OCI-LY7 (cell line): ENCODE results near the gene EIF2D. TPM values are rescaled to one million over a fixed set of nuclear protein-coding genes. Genes with fewer than 3 reads are reported as not detected.
"Not testable (repeated sequence)": the region's sequence is repeated elsewhere in the genome, so short reads cannot be mapped to it uniquely, and the experiment has no call there.

Experiments
- BruUV-seq: library from RNA; stranded (reverse); fragments of 400-500 nt; replicated peaks from 2 replicates; lab custom pipeline; 2021; lab: Mats Ljungman, UMichigan
- CTCF ChIA-PET: fragments of 300-600 bp; sonication (Branson Sonifier 250); formaldehyde crosslinking; loops from one replicate; lab custom pipeline; 2022; ENCODE audit warnings: antibody characterized with exemption; ENCODE audit not compliant: unreplicated experiment; lab: Charles Lee
- POLR2A ChIA-PET: fragments of 300-600 bp; sonication (Branson Sonifier 250); formaldehyde crosslinking; loops from one replicate; lab custom pipeline; 2022; ENCODE audit warnings: antibody characterized with exemption; lab: Charles Lee
- DNase-seq: peaks from one replicate; pipeline ENCODE4 v3.0.0-alpha.2; 2015; ENCODE audit warnings: low spot score
- H2AFZ ChIP-seq: fragments of 200-600 bp; sonication (generic), shearing (Covaris generic); 2 replicates; pipeline ENCODE4 v1.6.1; 2014; ENCODE audit warnings: mild to moderate bottlenecking, antibody characterized with exemption, low read length, moderate library complexity
- H3K27ac ChIP-seq: fragments of 200-600 bp; sonication (generic); 2 replicates; pipeline ENCODE4 v1.5.1; 2014; ENCODE audit warnings: mixed run types, low read depth, mild to moderate bottlenecking, moderate library complexity, low read length, inconsistent platforms; ENCODE audit not compliant: poor library complexity, severe bottlenecking
- H3K36me3 ChIP-seq: fragments of 200-600 bp; sonication (generic); 2 replicates; pipeline ENCODE4 v1.6.1; 2014; ENCODE audit warnings: mild to moderate bottlenecking, antibody characterized with exemption, low read length, moderate library complexity, mixed read lengths; ENCODE audit not compliant: insufficient read depth
- H3K4me1 ChIP-seq: fragments of 200-600 bp; sonication (generic); 2 replicates; pipeline ENCODE4 v1.5.1; 2014; ENCODE audit warnings: mild to moderate bottlenecking, low read length; ENCODE audit not compliant: insufficient read depth, poor library complexity, severe bottlenecking
- H3K4me2 ChIP-seq: fragments of 200-600 bp; sonication (generic); 2 replicates; pipeline ENCODE4 v1.6.1; 2014; ENCODE audit warnings: mild to moderate bottlenecking, low read length
- H3K4me3 ChIP-seq: fragments of 200-600 bp; sonication (generic); 2 replicates; pipeline ENCODE4 v1.5.1; 2014; ENCODE audit warnings: mild to moderate bottlenecking, low read depth, low read length; ENCODE audit not compliant: poor library complexity, severe bottlenecking
- H3K79me2 ChIP-seq: fragments of 200-600 bp; sonication (generic); 2 replicates; pipeline ENCODE4 v1.6.1; 2016; ENCODE audit warnings: low read depth, mild to moderate bottlenecking, low read length, moderate library complexity, mixed read lengths; ENCODE audit not compliant: insufficient read depth
- H3K9me2 ChIP-seq: fragments of 200-600 bp; sonication (generic); 2 replicates; pipeline ENCODE4 v1.6.1; 2016; ENCODE audit warnings: mild to moderate bottlenecking, low read length, mixed read lengths; ENCODE audit not compliant: insufficient read depth
- H3K9me3 ChIP-seq: fragments of 200-600 bp; sonication (generic); 2 replicates; pipeline ENCODE4 v1.6.1; 2014; ENCODE audit warnings: mild to moderate bottlenecking, mixed run types, low read length, mixed read lengths
- H4K20me1 ChIP-seq: fragments of 200-600 bp; sonication (generic); 2 replicates; pipeline ENCODE4 v1.6.1; 2014; ENCODE audit warnings: mild to moderate bottlenecking, antibody characterized with exemption, low read length, moderate library complexity, mixed read lengths; ENCODE audit not compliant: insufficient read depth
- EZH2phosphoT487 ChIP-seq: fragments of 200-600 bp; sonication (generic); IDR thresholded peaks from 2 replicates; pipeline ENCODE4 v1.6.1; 2018; ENCODE audit warnings: low read depth, borderline replicate concordance, mild to moderate bottlenecking, mixed run types, antibody characterized with exemption, low read length, moderate library complexity, mixed read lengths
- intact Hi-C: fragments of 100-400 bp; cut with micrococcal nuclease; formaldehyde crosslinking; loops from one replicate; pipeline ENCODE4 v1.10.0; 2022; ENCODE audit not compliant: unreplicated experiment
- total RNA-seq, 2 experiments: library from RNA; depleted of rRNA in 1 of 2; stranded (reverse); fragments of >200 nt in 1 of 2; shearing (Covaris generic) in 1 of 2; gene quantifications; 2 replicates each; pipeline ENCODE4 v1.2.3, GENCODE V29; 2014 to 2022
- TF ChIP-seq, protein P1 (sequence below): fragments of 200-600 bp; sonication (generic); conservative IDR thresholded peaks from 2 replicates; pipeline ENCODE4 v1.5.1; 2014; ENCODE audit warnings: mild to moderate bottlenecking, antibody characterized with exemption, low read length, moderate library complexity, mixed read lengths

Gene EIF2D
- total RNA-seq, 2 experiments from 2014 or later: 68.6 to 85.4 TPM

DNA sequence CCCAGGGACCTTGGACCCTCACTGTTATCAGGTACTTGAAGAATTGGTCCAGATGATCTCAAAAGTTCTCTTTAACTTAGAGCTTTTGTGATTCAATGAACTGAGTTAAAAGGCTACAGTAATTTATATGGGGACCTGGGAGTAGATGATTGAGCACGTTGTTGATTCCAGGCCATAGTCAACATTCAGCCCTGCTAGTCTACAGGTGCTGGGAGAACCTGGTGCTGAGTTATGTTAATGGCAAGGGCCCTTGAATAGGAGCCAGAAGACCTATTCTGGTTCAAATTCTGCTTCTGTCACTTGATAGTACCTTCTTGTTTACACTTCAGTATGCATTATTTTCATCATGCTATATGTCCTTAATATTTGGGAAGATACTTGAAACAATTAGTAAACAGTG is 34.2 kb upstream of the EIF2D start:
- no peaks in the 10 kb centered on the region for H4K20me1 ChIP-seq
- no peaks in the 10 kb centered on the region for H3K9me3 ChIP-seq
- H3K36me3 ChIP-seq: peaks cover 22% of the 10 kb centered on the region
- no peaks in the 10 kb centered on the region for H3K9me2 ChIP-seq
- no peak for TF ChIP-seq EZH2phosphoT487
- TF ChIP-seq, protein P1, sequence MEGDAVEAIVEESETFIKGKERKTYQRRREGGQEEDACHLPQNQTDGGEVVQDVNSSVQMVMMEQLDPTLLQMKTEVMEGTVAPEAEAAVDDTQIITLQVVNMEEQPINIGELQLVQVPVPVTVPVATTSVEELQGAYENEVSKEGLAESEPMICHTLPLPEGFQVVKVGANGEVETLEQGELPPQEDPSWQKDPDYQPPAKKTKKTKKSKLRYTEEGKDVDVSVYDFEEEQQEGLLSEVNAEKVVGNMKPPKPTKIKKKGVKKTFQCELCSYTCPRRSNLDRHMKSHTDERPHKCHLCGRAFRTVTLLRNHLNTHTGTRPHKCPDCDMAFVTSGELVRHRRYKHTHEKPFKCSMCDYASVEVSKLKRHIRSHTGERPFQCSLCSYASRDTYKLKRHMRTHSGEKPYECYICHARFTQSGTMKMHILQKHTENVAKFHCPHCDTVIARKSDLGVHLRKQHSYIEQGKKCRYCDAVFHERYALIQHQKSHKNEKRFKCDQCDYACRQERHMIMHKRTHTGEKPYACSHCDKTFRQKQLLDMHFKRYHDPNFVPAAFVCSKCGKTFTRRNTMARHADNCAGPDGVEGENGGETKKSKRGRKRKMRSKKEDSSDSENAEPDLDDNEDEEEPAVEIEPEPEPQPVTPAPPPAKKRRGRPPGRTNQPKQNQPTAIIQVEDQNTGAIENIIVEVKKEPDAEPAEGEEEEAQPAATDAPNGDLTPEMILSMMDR: no peak
- H3K4me3 ChIP-seq: no peak overlapping the region
- no peaks in the 10 kb centered on the region for H3K4me1 ChIP-seq
- intact Hi-C loops: no loop called here
- BruUV-seq: no TSS peak
- no peak overlapping the region for H3K27ac ChIP-seq
- ChIA-PET CTCF (no interaction called here), POLR2A (interaction anchor here (3.1 kb wide), 1 partner anchor 11 kb away, joined by 8 read pairs; the partner anchor contains the start of gene DYRK3)
- no peak for DNase-seq
- H3K79me2 ChIP-seq: no peaks in the 10 kb centered on the region
- no peak overlapping the region for H3K4me2 ChIP-seq
- no peak overlapping the region for H2AFZ ChIP-seq

DNA sequence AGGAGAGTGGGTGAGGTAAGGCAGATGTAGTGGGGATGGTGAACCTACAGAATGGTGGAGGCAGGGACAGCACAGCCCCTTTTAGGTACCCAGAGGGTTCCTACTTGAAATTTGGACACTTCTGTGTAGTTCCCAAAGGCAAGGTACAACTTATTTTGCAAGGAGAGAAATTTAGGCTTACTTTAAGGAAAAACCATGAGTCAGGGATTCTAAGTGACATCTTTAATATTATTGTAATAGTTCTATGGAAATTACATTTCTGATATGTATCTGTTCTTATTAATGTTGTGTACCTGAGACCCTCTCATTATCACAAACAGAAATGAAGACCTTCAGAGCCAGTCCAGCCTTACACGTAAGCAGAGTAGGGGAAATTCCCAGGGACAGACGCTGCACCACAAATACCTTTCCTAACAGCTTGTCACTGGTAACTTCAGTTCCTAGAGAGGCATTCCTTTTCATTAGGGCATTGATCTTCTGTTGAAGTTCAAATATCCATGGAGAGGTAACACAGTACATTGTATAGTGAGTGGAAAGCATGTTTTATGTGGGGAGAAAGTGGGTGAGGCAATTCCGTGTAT is 30.9 kb upstream of the EIF2D start:
- no peak for DNase-seq
- no peak overlapping the region for H3K27ac ChIP-seq
- CTCF ChIA-PET: no interaction called here

DNA sequence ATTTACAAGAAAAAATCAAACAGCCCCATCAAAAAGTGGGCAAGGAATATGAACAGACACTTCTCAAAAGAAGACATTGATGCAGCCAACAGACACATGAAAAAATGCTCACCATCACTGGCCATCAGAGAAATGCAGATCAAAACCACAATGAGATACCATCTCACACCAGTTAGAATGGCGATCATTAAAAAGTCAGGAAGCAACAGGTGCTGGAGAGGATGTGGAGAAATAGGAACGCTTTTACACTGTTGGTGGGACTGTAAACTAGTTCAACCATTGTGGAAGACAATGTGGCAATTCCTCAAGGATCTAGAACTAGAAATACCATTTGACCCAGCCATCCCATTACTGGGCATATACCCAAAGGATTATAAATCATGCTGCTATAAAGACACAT is 29.8 kb upstream of the EIF2D start:
- H3K4me1 ChIP-seq, H2AFZ ChIP-seq, H4K20me1 ChIP-seq, H3K9me3 ChIP-seq, intact Hi-C loops, H3K79me2 ChIP-seq, POLR2A ChIA-PET, H3K9me2 ChIP-seq, H3K4me3 ChIP-seq, H3K4me2 ChIP-seq, DNase-seq, BruUV-seq, H3K27ac ChIP-seq, CTCF ChIA-PET: not testable (repeated sequence)
- peaks cover 11% of the 10 kb centered on the region for H3K36me3 ChIP-seq

More for the DNA sequence above, 30.9 kb upstream of the EIF2D start:
- Histone ChIP-seq H3K4me2 (no peak overlapping the region), H4K20me1 (no peaks in the 10 kb centered on the region), H3K79me2 (no peaks in the 10 kb centered on the region), H3K9me3 (no peaks in the 10 kb centered on the region), H3K4me1 (no peaks in the 10 kb centered on the region), H3K4me3 (no peak overlapping the region), H3K9me2 (no peaks in the 10 kb centered on the region), H2AFZ (no peak overlapping the region), H3K36me3 (peaks cover 21% of the 10 kb centered on the region)
- TF ChIP-seq, protein P1: no peak
- POLR2A ChIA-PET: interaction anchor here (0.7 to 1.1 kb wide), 2 partner anchors 8 to 31 kb away, joined by 3 to 4 read pairs; partner anchors contain the start of genes DYRK3 and EIF2D
- no TSS peak for BruUV-seq
- intact Hi-C loops: no loop called here
